ENCODE results near the gene NAALADL1.

The NAALADL1 gene

GRCh38 chr11:65078786-65079342 lies 20.5 kb upstream of the NAALADL1 start:
- TF ChIP-seq POLR2A (IDR thresholded peaks at IDR 0.05; ENCODE audit: low read depth, low read length): no peak
- TF ChIP-seq TAF1 (IDR thresholded peaks at IDR 0.05; ENCODE audit: borderline replicate concordance, low read depth, low read length): no peak
- TF ChIP-seq POLR2AphosphoS5 (IDR thresholded peaks at IDR 0.05; ENCODE audit: low read depth, low read length): 0 out of 2 replicates have a peak, but pooled peaks have one; percentile 21
- DNase-seq (ENCODE audit: insufficient read length) (no peak), FAIRE-seq (no peak)

- peak; percentile 94 for FAIRE-seq
- DNase-seq (ENCODE audit: insufficient read length): peak; percentile 71
- no peak for TF ChIP-seq POLR2AphosphoS5 (IDR thresholded peaks at IDR 0.05; ENCODE audit: low read depth, low read length)
- no peak for TF ChIP-seq POLR2A (IDR thresholded peaks at IDR 0.05; ENCODE audit: low read depth, low read length)
- no peak for TF ChIP-seq TAF1 (IDR thresholded peaks at IDR 0.05; ENCODE audit: borderline replicate concordance, low read depth, low read length)
These were observed 19.8 kb upstream of the NAALADL1 start for GRCh38 chr11:65078151-65078550.

- no peak for TF ChIP-seq POLR2A (IDR thresholded peaks at IDR 0.05; ENCODE audit: low read depth, low read length)
- TF ChIP-seq POLR2AphosphoS5 (IDR thresholded peaks at IDR 0.05; ENCODE audit: low read depth, low read length): no peak
- no peak for TF ChIP-seq TAF1 (IDR thresholded peaks at IDR 0.05; ENCODE audit: borderline replicate concordance, low read depth, low read length)
- no peak for DNase-seq (ENCODE audit: insufficient read length)
- FAIRE-seq: no peak
These were observed 19.1 kb upstream of the NAALADL1 start for GRCh38 chr11:65077451-65077850.

GRCh38 chr11:65072631-65072966 lies 14.2 kb upstream of the NAALADL1 start:
- DNase-seq (ENCODE audit: insufficient read length): no peak
- no peak for FAIRE-seq
- no peak for TF ChIP-seq POLR2AphosphoS5 (IDR thresholded peaks at IDR 0.05; ENCODE audit: low read depth, low read length)
- TF ChIP-seq TAF1 (IDR thresholded peaks at IDR 0.05; ENCODE audit: borderline replicate concordance, low read depth, low read length): no peak

- FAIRE-seq: peak; percentile 51
These were observed 13.7 kb upstream of the NAALADL1 start for GRCh38 chr11:65071907-65072630.

GRCh38 chr11:65069217-65069616 lies 10.9 kb upstream of the NAALADL1 start:
- FAIRE-seq (peak; percentile 88), DNase-seq (ENCODE audit: insufficient read length) (no peak)
- TF ChIP-seq POLR2AphosphoS5 (IDR thresholded peaks at IDR 0.05; ENCODE audit: low read depth, low read length): no peak
- TF ChIP-seq TAF1 (IDR thresholded peaks at IDR 0.05; ENCODE audit: borderline replicate concordance, low read depth, low read length): no peak
- no peak for TF ChIP-seq POLR2A (IDR thresholded peaks at IDR 0.05; ENCODE audit: low read depth, low read length)

More at GRCh38 chr11:65071907-65072630, 13.7 kb upstream of the NAALADL1 start:
- no peak for TF ChIP-seq TAF1 (IDR thresholded peaks at IDR 0.05; ENCODE audit: borderline replicate concordance, low read depth, low read length)
- TF ChIP-seq POLR2A (IDR thresholded peaks at IDR 0.05; ENCODE audit: low read depth, low read length): peak; percentile 34; the same call in 1 of the 2 replicates
- no peak for DNase-seq (ENCODE audit: insufficient read length)

GRCh38 chr11:65067446-65067845 lies 9.1 kb upstream of the NAALADL1 start:
- FAIRE-seq: peak; percentile 79
- TF ChIP-seq POLR2A (IDR thresholded peaks at IDR 0.05; ENCODE audit: low read depth, low read length): no peak
- no peak for TF ChIP-seq TAF1 (IDR thresholded peaks at IDR 0.05; ENCODE audit: borderline replicate concordance, low read depth, low read length)
- no peak for TF ChIP-seq POLR2AphosphoS5 (IDR thresholded peaks at IDR 0.05; ENCODE audit: low read depth, low read length)
- DNase-seq (ENCODE audit: insufficient read length): peak; percentile 65

- DNase-seq (ENCODE audit: insufficient read length) (no peak), FAIRE-seq (peak; percentile 14)
- TF ChIP-seq POLR2AphosphoS5 (IDR thresholded peaks at IDR 0.05; ENCODE audit: low read depth, low read length) (no peak), POLR2A (IDR thresholded peaks at IDR 0.05; ENCODE audit: low read depth, low read length) (no peak), TAF1 (IDR thresholded peaks at IDR 0.05; ENCODE audit: borderline replicate concordance, low read depth, low read length) (no peak)
These were observed 8.5 kb upstream of the NAALADL1 start for GRCh38 chr11:65066805-65067291.

- DNase-seq (ENCODE audit: insufficient read length) (no peak), FAIRE-seq (no peak)
- TF ChIP-seq TAF1 (IDR thresholded peaks at IDR 0.05; ENCODE audit: borderline replicate concordance, low read depth, low read length) (no peak), POLR2A (IDR thresholded peaks at IDR 0.05; ENCODE audit: low read depth, low read length) (no peak), POLR2AphosphoS5 (IDR thresholded peaks at IDR 0.05; ENCODE audit: low read depth, low read length) (no peak)
These were observed 8.0 kb upstream of the NAALADL1 start for GRCh38 chr11:65066315-65066714.

GRCh38 chr11:65065851-65066250 lies 7.5 kb upstream of the NAALADL1 start:
- no peak for DNase-seq (ENCODE audit: insufficient read length)
- FAIRE-seq: no peak
- TF ChIP-seq POLR2AphosphoS5 (IDR thresholded peaks at IDR 0.05; ENCODE audit: low read depth, low read length) (no peak), POLR2A (IDR thresholded peaks at IDR 0.05; ENCODE audit: low read depth, low read length) (no peak), TAF1 (IDR thresholded peaks at IDR 0.05; ENCODE audit: borderline replicate concordance, low read depth, low read length) (no peak)

GRCh38 chr11:65064847-65065240 lies 6.5 kb upstream of the NAALADL1 start:
- FAIRE-seq (no peak), DNase-seq (ENCODE audit: insufficient read length) (no peak)
- TF ChIP-seq POLR2A (IDR thresholded peaks at IDR 0.05; ENCODE audit: low read depth, low read length): no peak
- TF ChIP-seq POLR2AphosphoS5 (IDR thresholded peaks at IDR 0.05; ENCODE audit: low read depth, low read length): no peak

GRCh38 chr11:65063532-65063931 lies 5.2 kb upstream of the NAALADL1 start:
- DNase-seq (ENCODE audit: insufficient read length): no peak
- no peak for FAIRE-seq
- TF ChIP-seq POLR2A (IDR thresholded peaks at IDR 0.05; ENCODE audit: low read depth, low read length) (no peak), POLR2AphosphoS5 (IDR thresholded peaks at IDR 0.05; ENCODE audit: low read depth, low read length) (no peak), TAF1 (IDR thresholded peaks at IDR 0.05; ENCODE audit: borderline replicate concordance, low read depth, low read length) (no peak)
